ENCODE results near the gene DNAJB13.

Gene DNAJB13

GRCh38 chr11:74001822-74002286 lies 51.0 kb downstream of the DNAJB13 start:
- no peak for DNase-seq

DNA sequence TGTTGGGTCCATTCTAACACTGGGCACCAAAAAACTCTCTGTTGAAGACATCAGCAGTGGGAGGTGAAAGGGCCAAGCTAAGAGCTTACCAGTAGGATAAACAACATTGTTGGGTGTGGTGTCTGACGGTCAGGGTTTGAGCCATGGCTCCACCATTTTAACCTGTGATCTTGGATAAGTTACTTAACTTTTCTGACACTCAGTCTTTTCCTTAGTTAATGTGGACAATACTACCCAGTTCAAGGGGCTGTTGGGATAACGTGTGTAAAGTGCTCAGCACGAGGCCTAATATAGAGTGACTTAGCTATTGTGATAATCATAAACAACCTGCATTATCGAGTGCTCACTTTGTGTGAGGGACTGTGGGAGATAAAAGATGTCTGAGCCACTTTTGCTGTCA lies 52.0 kb downstream of the DNAJB13 start:
- DNase-seq = no peak

- no peak for DNase-seq
Observed at GRCh38 chr11:74004046-74004695, 53.3 kb downstream of the DNAJB13 start.

GRCh38 chr11:74004759-74005615 lies 54.2 kb downstream of the DNAJB13 start:
- peak; percentile 77 for DNase-seq

- no peak for DNase-seq
Observed at GRCh38 chr11:74005721-74006517, 55.1 kb downstream of the DNAJB13 start.

DNA sequence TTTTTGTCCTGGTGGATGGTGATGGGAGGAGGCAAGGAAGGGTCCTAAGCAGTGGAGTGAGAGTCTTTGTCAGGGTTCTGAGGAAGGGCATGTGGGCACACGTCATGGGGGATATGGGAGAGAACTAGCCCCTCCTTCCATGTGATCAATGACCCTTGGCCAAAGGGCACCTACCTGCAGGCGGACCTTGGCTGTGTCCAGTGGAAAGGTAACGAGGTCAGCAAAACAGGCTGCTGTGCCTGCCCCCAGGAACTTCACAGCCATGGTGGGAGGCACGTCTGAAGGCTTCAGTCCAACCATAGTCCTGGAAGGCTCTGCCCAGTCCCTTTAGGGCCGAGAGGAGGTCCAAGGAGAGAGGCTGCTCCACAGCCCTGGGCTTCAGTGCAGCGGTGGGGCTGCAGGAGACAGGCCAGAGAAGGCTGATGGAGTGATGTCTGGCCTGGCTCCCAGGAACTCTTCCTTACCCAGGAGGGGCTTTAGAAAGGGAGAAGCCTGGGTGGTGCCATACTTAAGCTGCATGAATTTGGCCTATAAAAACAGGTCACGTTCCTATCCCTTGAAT lies 56.0 kb downstream of the DNAJB13 start:
- no peak for DNase-seq

DNA sequence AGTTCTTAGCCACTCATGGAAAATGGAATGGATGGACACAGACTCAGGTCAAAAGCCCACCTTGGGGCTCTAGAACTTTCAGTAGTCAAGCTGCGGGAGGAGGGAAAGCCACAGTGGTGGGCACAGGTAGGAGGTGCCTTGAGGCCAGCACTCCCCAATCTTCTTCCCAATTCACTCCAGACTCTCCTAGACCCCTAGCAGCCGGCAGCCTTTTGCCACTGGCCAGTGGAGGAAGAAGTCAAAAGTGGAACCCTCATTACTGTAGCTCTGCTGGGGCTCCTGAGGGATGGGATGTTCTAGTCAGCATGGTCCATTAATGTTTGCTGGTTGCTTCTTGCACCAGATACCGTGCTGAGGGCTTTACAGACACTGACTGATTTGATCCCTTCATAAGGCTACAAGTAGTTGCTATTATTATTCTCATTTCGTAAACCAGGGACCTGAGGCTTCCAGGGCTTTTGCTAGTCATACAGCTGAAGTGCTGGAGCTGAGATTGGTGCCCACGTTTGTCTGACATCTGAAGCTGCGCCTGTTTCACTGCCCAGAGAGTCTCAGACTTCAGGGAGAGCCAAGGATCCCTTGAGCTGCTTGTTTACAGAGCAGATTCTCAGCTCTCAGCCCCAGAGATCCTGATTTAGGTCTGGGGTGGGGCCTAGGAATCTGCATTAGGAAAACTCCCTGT lies 57.0 kb downstream of the DNAJB13 start:
- no peak for DNase-seq

GRCh38 chr11:74008373-74009229 lies 57.8 kb downstream of the DNAJB13 start, which contains the start of gene UCP3:
UCP3 (minus strand) TSS chr11:74009085; CDS start chr11:74007042, 2,043 bp downstream.
- DNase-seq = no peak

DNA sequence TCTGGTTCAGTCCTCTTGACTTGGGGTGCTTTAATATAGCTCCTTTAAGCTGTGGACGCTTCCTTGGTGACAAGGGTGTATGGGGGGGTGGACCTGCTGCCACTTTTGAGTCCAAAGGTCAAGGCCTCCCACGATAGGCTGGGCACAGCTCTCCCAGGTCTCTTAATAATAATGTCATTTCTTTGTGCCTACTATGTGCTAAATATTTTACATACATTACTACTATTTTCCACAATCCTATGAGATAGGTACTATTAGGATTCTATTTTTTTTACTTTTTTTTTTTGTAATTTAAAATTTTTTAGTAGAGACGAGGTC lies 58.4 kb downstream of the DNAJB13 start:
- DNase-seq = no peak

DNA sequence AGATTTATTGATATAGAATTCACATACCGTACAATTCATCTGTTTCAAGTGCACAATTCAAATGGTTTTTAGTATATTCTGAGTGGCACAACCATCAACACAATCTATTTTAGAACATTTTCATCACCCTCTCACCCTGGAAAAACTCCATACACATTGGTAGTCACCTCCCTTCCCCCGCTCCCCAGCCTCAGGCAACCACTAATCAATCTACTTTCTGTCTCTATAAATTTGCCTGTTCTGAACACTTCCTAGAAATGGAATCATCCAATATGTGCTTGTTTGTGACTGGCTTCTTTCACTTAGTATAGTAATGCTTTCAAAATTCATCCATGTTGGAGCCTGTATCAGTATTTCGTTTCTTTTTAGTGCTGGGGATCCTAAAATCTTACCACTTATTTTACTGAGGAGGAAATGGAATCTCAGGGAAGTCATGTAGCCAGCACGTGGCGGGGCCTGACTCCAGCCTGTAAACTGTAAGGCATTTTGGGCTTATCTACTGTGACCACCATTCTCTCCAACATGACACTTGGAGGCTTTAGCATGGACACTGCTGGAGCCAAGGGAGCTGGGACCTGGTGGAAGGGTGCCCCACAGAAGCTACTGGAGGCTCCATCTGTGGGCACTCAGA lies 59.0 kb downstream of the DNAJB13 start:
- DNase-seq = no peak

DNA sequence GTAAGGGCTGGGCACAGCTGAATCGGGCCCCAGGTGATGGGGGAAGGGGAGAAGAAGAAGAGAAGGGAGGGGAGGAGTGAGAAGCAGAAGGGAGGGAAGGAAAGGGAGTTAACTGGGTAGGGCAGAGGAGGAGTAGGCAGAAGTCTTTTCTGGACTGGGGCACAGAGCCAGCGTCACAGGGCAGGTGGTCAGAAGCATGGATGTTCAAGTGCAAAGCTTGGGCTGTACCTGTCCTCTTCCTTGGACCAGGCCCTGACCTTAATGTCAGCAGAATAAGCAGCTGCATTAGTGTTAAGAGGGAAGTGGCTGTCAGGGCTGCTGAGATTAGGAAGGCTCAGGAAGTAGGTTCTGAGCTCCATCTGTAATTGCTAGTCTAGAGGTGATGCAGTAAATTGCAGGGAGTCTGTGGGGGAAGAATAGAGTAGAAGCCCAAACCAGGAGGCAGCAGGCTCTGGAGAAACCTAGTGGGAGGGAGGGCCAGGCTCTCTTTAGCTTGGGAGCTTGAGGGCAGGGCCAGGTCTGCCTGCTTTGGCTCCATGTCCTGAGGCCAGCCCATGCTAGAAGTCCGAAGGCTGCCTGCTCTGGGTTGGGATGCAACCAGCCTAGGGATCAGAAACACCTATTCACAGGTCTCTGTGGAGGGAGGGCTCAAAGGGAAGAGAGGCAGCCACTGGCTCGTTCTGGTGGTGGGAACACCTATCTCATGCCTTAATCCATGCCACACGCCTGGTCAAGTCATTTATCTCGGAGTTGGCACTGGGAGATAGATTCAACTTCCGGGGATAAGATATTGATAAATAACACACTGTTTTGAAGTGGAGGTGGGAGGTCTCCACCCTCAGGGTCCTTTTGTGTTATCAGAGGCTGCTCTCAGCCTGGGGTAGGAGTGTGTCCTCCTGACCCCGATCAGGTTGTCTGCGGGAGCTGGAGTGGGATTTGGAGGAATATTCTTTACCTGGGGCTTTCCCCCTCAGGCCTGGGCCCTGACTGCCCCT lies 59.8 kb downstream of the DNAJB13 start:
- DNase-seq = no peak

DNA sequence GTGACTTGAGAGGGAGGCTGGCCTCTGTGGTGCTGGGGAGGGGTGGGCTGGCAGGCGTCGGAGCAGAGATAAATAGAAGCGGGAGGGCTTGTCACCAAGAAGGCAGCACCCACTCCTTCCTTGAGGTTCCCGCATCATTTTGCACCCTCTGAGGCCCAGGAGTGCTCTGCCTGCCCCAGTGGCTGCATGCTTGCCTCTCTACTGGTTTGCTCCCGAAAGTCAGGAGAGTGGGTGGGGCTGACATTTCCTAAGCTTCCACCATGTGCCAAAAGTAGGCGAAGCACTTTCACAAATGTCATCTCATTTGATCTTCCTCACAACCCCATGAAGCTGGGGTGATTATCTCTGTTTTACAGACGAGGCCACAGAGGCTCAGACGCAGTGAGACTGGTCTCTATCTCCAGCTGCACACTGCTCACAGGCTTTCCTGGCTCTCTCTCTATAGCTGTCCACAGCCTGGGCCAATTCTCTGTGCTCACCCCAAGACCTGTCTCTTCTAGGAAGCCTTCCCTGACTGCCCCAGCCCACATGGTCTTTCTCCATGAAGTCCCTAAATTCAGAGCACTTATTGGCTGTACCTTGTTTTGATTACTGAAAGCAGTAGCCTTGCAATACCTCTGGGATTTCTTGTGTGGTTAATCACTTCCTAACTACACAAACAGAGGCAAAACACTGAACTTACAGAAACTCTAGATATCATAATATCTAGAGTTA lies 60.7 kb downstream of the DNAJB13 start:
- DNase-seq = no peak

DNA sequence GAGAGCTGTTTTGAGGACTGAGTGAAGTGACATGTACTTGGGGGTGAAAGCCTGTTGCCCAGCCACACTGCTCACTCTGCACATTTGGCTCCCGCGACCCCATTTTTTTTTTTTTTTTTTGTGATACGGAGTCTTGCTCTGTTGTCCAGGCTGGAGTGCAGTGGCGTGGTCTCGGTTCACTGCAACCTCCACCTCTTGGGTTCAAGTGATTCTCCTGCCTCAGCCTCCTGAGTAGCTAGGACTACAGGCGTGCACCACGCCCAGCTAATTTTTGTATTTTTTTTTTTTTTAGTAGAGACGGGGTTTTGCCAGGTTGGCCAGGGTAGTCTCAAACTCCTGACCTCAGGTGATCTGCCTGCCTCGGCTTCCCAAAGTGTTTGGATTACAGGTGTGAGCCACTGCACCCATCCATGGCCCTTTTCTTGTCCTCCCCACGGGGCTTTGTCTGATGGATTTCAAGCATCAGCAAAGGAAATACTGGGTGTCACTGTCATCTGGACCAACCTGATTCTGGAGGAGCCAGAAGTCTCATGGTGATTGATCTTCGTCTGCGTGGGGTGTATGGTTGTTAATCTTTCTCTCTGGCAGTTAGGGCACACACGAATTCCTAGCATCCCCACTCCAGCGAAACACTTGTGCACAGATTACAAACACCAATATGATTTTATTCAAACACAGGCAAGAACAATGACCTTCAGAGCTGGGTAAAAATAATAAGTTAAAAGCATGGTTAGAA lies 61.4 kb downstream of the DNAJB13 start:
- no peak for DNase-seq

- DNase-seq = no peak
Observed at GRCh38 chr11:74013141-74013540, 62.3 kb downstream of the DNAJB13 start.

- no peak for DNase-seq
Observed at GRCh38 chr11:74014880-74015279, 64.1 kb downstream of the DNAJB13 start.

DNA sequence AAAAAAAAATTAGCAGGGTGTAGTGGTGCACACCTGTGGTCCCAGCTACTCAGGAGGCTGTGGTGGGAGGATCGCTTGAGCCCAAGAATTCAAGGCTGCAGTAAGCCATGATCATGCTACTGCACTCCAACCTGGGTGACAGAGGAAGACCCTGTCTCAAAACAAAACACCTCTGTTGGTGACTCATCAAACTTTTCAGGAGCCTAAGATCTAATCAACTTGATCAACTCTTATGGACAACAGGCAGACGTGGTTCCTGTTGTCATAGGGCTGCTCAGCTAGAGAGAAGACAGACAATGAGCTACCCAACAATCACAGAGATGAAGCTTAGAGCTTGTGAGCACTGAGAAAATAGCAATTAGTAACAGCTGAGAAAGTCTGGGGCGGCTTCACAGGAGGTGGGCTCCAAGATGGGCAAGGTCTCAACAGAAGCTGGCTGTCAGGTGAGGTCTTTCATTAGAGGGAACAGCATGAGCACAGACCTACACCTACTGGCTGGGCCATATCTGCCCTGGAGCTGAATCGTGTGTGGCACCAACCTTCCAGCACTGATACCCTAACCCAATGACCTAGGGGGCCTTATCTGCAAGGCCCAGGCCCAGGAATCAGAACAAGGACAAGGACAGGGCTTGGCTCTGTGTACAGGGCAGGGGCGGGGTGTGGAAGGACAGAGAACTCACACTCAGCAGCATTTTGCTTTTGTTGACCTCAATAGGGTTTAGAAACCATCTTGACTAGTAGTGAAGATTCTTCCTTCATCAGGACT lies 65.3 kb downstream of the DNAJB13 start:
- no peak for DNase-seq

- no peak for DNase-seq
Observed at GRCh38 chr11:74017631-74018030, 66.8 kb downstream of the DNAJB13 start.

Measured in activated CD8-positive, alpha-beta memory T cell treated with anti-CD3 and anti-CD28 coated beads, Interleukin-2, amount 50 U/mL, for 4 hours (primary cell).